Measurements from ENCODE around the gene RPTOR.

- no peak for TF ChIP-seq EZH2 (IDR thresholded peaks at IDR 0.05; ENCODE audit: borderline replicate concordance, low read length)
- no peak for TF ChIP-seq CTCF (IDR thresholded peaks at IDR 0.05; ENCODE audit: low read length)
Measured at GRCh38 chr17:80850109-80850508, 305.5 kb downstream of the RPTOR start.

Measured in OCI-LY1 (cell line).